ENCODE data around the gene SSH2.
"Not testable (repeated sequence)": the region's sequence is repeated elsewhere in the genome, so short reads cannot be mapped to it uniquely, and the experiment has no call there.

Gene SSH2

GRCh38 chr17:29867643-29868181 lies 62.3 kb downstream of the SSH2 start:
- no peak for DNase-seq (ENCODE audit: low spot score)
- H2BK15ac ChIP-seq (ENCODE audit: low read length) = no peak overlapping the region
- H3K36me3 ChIP-seq (replicated peaks in 1 of 2; ENCODE audit: control insufficient read depth in 2 of 2, insufficient read depth in 2 of 2, low read length in 2 of 2) = no peaks in the 10 kb centered on the region
- no peak overlapping the region for H2BK5ac ChIP-seq (ENCODE audit: low read length)
- H3K4me1 ChIP-seq (ENCODE audit: control insufficient read depth in 2 of 2, insufficient read depth in 1 of 2, low read depth in 1 of 2, low read length in 2 of 2) = peaks cover 1 to 3% of the 10 kb centered on the region in 2 donors
- H3K4me2 ChIP-seq (ENCODE audit: insufficient read depth, low read length, poor library complexity, severe bottlenecking) = no peak overlapping the region
- no peaks in the 10 kb centered on the region for H3K9me3 ChIP-seq (replicated peaks in 1 of 2; ENCODE audit: control insufficient read depth in 2 of 2, insufficient read depth in 1 of 2, low read depth in 1 of 2, low read length in 2 of 2)
- no CpG with 5 or more reads among the region's 2 CpGs for WGBS, 2 donors (ENCODE audit: extremely low coverage in 2 of 2, insufficient read length in 2 of 2, insufficient replicate concordance in 1 of 2)
- no peak overlapping the region for H3K14ac ChIP-seq (ENCODE audit: low read length)
- H4K8ac ChIP-seq (ENCODE audit: low read depth, low read length) = no peak overlapping the region
- no peak overlapping the region for H2AFZ ChIP-seq (ENCODE audit: low read length)
- H2BK120ac ChIP-seq (ENCODE audit: low read depth, low read length) = no peak overlapping the region
- no peak overlapping the region for H3K23ac ChIP-seq (ENCODE audit: low read depth, low read length, poor library complexity)
- no peak overlapping the region for H2BK12ac ChIP-seq (ENCODE audit: low read length)
- no peak overlapping the region for H3K18ac ChIP-seq (ENCODE audit: low read length)
- H3K79me1 ChIP-seq (ENCODE audit: low read depth, low read length) = no peaks in the 10 kb centered on the region
- H3K27me3 ChIP-seq (ENCODE audit: control insufficient read depth in 3 of 3, insufficient read depth in 3 of 3, low read depth in 1 of 3, low read length in 3 of 3) = no peaks in the 10 kb centered on the region
- H4K91ac ChIP-seq (ENCODE audit: low read depth, low read length, poor library complexity) = no peak overlapping the region
- no peak overlapping the region for H3K4ac ChIP-seq (ENCODE audit: low read length)
- no peak overlapping the region for H2AK5ac ChIP-seq (ENCODE audit: low read depth, low read length)
- no peak overlapping the region for H3K27ac ChIP-seq (replicated peaks; ENCODE audit: low read length)
- no peak overlapping the region for H3K9ac ChIP-seq (ENCODE audit: low read depth, low read length, poor library complexity)
- no peak overlapping the region for H3K4me3 ChIP-seq (ENCODE audit: low read length in 2 of 2)

GRCh38 chr17:29866746-29867404 lies 63.2 kb downstream of the SSH2 start:
- no peak overlapping the region for H3K14ac ChIP-seq (ENCODE audit: low read length)
- no peak overlapping the region for H3K23ac ChIP-seq (ENCODE audit: low read depth, low read length, poor library complexity)
- no peak overlapping the region for H3K18ac ChIP-seq (ENCODE audit: low read length)
- H3K9me3 ChIP-seq (replicated peaks in 1 of 2; ENCODE audit: control insufficient read depth in 2 of 2, insufficient read depth in 1 of 2, low read depth in 1 of 2, low read length in 2 of 2) = no peaks in the 10 kb centered on the region
- peaks cover 1 to 3% of the 10 kb centered on the region in 2 donors for H3K4me1 ChIP-seq (ENCODE audit: control insufficient read depth in 2 of 2, insufficient read depth in 1 of 2, low read depth in 1 of 2, low read length in 2 of 2)
- no peak overlapping the region for H2BK120ac ChIP-seq (ENCODE audit: low read depth, low read length)
- H3K4me2 ChIP-seq (ENCODE audit: insufficient read depth, low read length, poor library complexity, severe bottlenecking) = no peak overlapping the region
- H2AK5ac ChIP-seq (ENCODE audit: low read depth, low read length) = no peak overlapping the region
- WGBS, 2 donors (ENCODE audit: extremely low coverage in 2 of 2, insufficient read length in 2 of 2, insufficient replicate concordance in 1 of 2) = no CpG with 5 or more reads among the region's 5 CpGs
- H3K27me3 ChIP-seq (ENCODE audit: control insufficient read depth in 3 of 3, insufficient read depth in 3 of 3, low read depth in 1 of 3, low read length in 3 of 3) = no peaks in the 10 kb centered on the region
- no peak for DNase-seq (ENCODE audit: low spot score)
- no peak overlapping the region for H2BK12ac ChIP-seq (ENCODE audit: low read length)
- no peak overlapping the region for H3K4me3 ChIP-seq (ENCODE audit: low read length in 2 of 2)
- H2BK5ac ChIP-seq (ENCODE audit: low read length) = no peak overlapping the region
- no peak overlapping the region for H2AFZ ChIP-seq (ENCODE audit: low read length)
- no peak overlapping the region for H3K27ac ChIP-seq (replicated peaks; ENCODE audit: low read length)
- no peak overlapping the region for H4K8ac ChIP-seq (ENCODE audit: low read depth, low read length)
- no peak overlapping the region for H2BK15ac ChIP-seq (ENCODE audit: low read length)
- no peaks in the 10 kb centered on the region for H3K36me3 ChIP-seq (replicated peaks in 1 of 2; ENCODE audit: control insufficient read depth in 2 of 2, insufficient read depth in 2 of 2, low read length in 2 of 2)
- no peak overlapping the region for H4K91ac ChIP-seq (ENCODE audit: low read depth, low read length, poor library complexity)
- no peak overlapping the region for H3K4ac ChIP-seq (ENCODE audit: low read length)
- no peaks in the 10 kb centered on the region for H3K79me1 ChIP-seq (ENCODE audit: low read depth, low read length)
- no peak overlapping the region for H3K9ac ChIP-seq (ENCODE audit: low read depth, low read length, poor library complexity)

- Histone ChIP-seq H3K79me1 (ENCODE audit: low read depth, low read length) (no peaks in the 10 kb centered on the region), H3K9ac (ENCODE audit: low read depth, low read length, poor library complexity) (no peak overlapping the region), H3K36me3 (replicated peaks in 1 of 2; ENCODE audit: control insufficient read depth in 2 of 2, insufficient read depth in 2 of 2, low read length in 2 of 2) (no peaks in the 10 kb centered on the region), H3K4me3 (ENCODE audit: low read length in 2 of 2) (no peak overlapping the region), H3K27me3 (ENCODE audit: control insufficient read depth in 3 of 3, insufficient read depth in 3 of 3, low read depth in 1 of 3, low read length in 3 of 3) (no peaks in the 10 kb centered on the region), H2AK5ac (ENCODE audit: low read depth, low read length) (no peak overlapping the region), H3K9me3 (replicated peaks in 1 of 2; ENCODE audit: control insufficient read depth in 2 of 2, insufficient read depth in 1 of 2, low read depth in 1 of 2, low read length in 2 of 2) (no peaks in the 10 kb centered on the region), H3K4me1 (ENCODE audit: control insufficient read depth in 2 of 2, insufficient read depth in 1 of 2, low read depth in 1 of 2, low read length in 2 of 2) (peaks cover 0 to 1% of the 10 kb centered on the region in 2 donors), H2AFZ (ENCODE audit: low read length) (no peak overlapping the region), H4K8ac (ENCODE audit: low read depth, low read length) (no peak overlapping the region), H2BK120ac (ENCODE audit: low read depth, low read length) (no peak overlapping the region), H2BK5ac (ENCODE audit: low read length) (no peak overlapping the region), H3K4me2 (ENCODE audit: insufficient read depth, low read length, poor library complexity, severe bottlenecking) (no peak overlapping the region), H3K27ac (replicated peaks; ENCODE audit: low read length) (no peak overlapping the region), H3K14ac (ENCODE audit: low read length) (no peak overlapping the region), H2BK15ac (ENCODE audit: low read length) (no peak overlapping the region), H3K4ac (ENCODE audit: low read length) (no peak overlapping the region), H3K18ac (ENCODE audit: low read length) (no peak overlapping the region), H4K91ac (ENCODE audit: low read depth, low read length, poor library complexity) (no peak overlapping the region), H2BK12ac (ENCODE audit: low read length) (no peak overlapping the region), H3K23ac (ENCODE audit: low read depth, low read length, poor library complexity) (no peak overlapping the region)
- no CpG with 5 or more reads among the region's 1 CpG for WGBS, 2 donors (ENCODE audit: extremely low coverage in 2 of 2, insufficient read length in 2 of 2, insufficient replicate concordance in 1 of 2)
- DNase-seq (ENCODE audit: low spot score) = no peak
Measured at GRCh38 chr17:29864615-29865014, 65.4 kb downstream of the SSH2 start.

GRCh38 chr17:29864123-29864522 lies 65.9 kb downstream of the SSH2 start:
- H3K4me1 ChIP-seq (ENCODE audit: control insufficient read depth in 2 of 2, insufficient read depth in 1 of 2, low read depth in 1 of 2, low read length in 2 of 2); H3K9me3 ChIP-seq (replicated peaks in 1 of 2; ENCODE audit: control insufficient read depth in 2 of 2, insufficient read depth in 1 of 2, low read depth in 1 of 2, low read length in 2 of 2); DNase-seq (ENCODE audit: low spot score); H3K4me3 ChIP-seq (ENCODE audit: low read length in 2 of 2); H3K27ac ChIP-seq (replicated peaks; ENCODE audit: low read length); H3K4ac ChIP-seq (ENCODE audit: low read length); H2AK5ac ChIP-seq (ENCODE audit: low read depth, low read length); H3K36me3 ChIP-seq (replicated peaks in 1 of 2; ENCODE audit: control insufficient read depth in 2 of 2, insufficient read depth in 2 of 2, low read length in 2 of 2); H2AFZ ChIP-seq (ENCODE audit: low read length); H2BK12ac ChIP-seq (ENCODE audit: low read length); H2BK15ac ChIP-seq (ENCODE audit: low read length); H2BK120ac ChIP-seq (ENCODE audit: low read depth, low read length); H4K91ac ChIP-seq (ENCODE audit: low read depth, low read length, poor library complexity); H3K27me3 ChIP-seq (ENCODE audit: control insufficient read depth in 3 of 3, insufficient read depth in 3 of 3, low read depth in 1 of 3, low read length in 3 of 3); H3K14ac ChIP-seq (ENCODE audit: low read length); H3K23ac ChIP-seq (ENCODE audit: low read depth, low read length, poor library complexity); H3K18ac ChIP-seq (ENCODE audit: low read length); H3K79me1 ChIP-seq (ENCODE audit: low read depth, low read length); H3K9ac ChIP-seq (ENCODE audit: low read depth, low read length, poor library complexity); H4K8ac ChIP-seq (ENCODE audit: low read depth, low read length); H3K4me2 ChIP-seq (ENCODE audit: insufficient read depth, low read length, poor library complexity, severe bottlenecking); H2BK5ac ChIP-seq (ENCODE audit: low read length): not testable (repeated sequence)
- WGBS, 2 donors (ENCODE audit: extremely low coverage in 2 of 2, insufficient read length in 2 of 2, insufficient replicate concordance in 1 of 2) = no CpG with 5 or more reads among the region's 4 CpGs
